Fibroblast of skin of left quadriceps (primary cell): ENCODE data around the gene ASGR1.

Experiments used
- DNase-seq, 2 experiments: peaks; one replicate each; pipeline ENCODE4 v3.0.0-alpha.2; 2013; ENCODE audit warnings: low read depth in 2 of 2

ASGR1 gene

GRCh38 chr17:7123844-7124243 lies 55.3 kb downstream of the ASGR1 start:
- no peak for DNase-seq
